SJSA1 (cell line): Measurements from ENCODE around the gene LIN37. TPM values are rescaled to one million over a fixed set of nuclear protein-coding genes. Genes with fewer than 3 reads are reported as not detected.
"Not testable (repeated sequence)": the region's sequence is repeated elsewhere in the genome, so short reads cannot be mapped to it uniquely, and the experiment has no call there.

Source experiments
- DNase-seq, 2 experiments: peaks; one replicate each; pipeline ENCODE4 v3.0.0-alpha.2; 2015 to 2020; ENCODE audit warnings: low spot score in 2 of 2, low read depth in 1 of 2
- H3K27ac ChIP-seq: fragments of 250-450 bp; sonication (Bioruptor Pico); 2 replicates; pipeline ENCODE4 v1.5.1; 2020; ENCODE audit warnings: mild to moderate bottlenecking, moderate library complexity
- H3K27me3 ChIP-seq: fragments of 250-450 bp; sonication (Bioruptor Pico); replicated peaks from 2 replicates; pipeline ENCODE4 v1.5.1; 2020; ENCODE audit warnings: mild to moderate bottlenecking, moderate library complexity
- H3K36me3 ChIP-seq: fragments of 250-450 bp; sonication (Bioruptor Pico); 2 replicates; pipeline ENCODE4 v1.5.1; 2020; ENCODE audit warnings: mild to moderate bottlenecking
- H3K4me1 ChIP-seq: fragments of 250-450 bp; sonication (Bioruptor Pico); replicated peaks from 2 replicates; pipeline ENCODE4 v1.6.1; 2021; ENCODE audit warnings: mild to moderate bottlenecking
- H3K4me3 ChIP-seq: fragments of 250-450 bp; sonication (Bioruptor Pico); 2 replicates; pipeline ENCODE4 v1.5.1; 2020; ENCODE audit warnings: mild to moderate bottlenecking
- H3K9me3 ChIP-seq: fragments of 250-450 bp; sonication (Bioruptor Pico); replicated peaks from 2 replicates; pipeline ENCODE4 v1.5.1; 2020; ENCODE audit warnings: mild to moderate bottlenecking
- total RNA-seq: library from RNA; depleted of rRNA; stranded (reverse); fragments of >200 nt; shearing (Covaris generic); gene quantifications from 2 replicates; pipeline ENCODE4 v1.2.3, GENCODE V29; 2014; rRNA removed

LIN37 gene
- total RNA-seq, 1 experiment from 2014 or later = 7.1 TPM

DNA sequence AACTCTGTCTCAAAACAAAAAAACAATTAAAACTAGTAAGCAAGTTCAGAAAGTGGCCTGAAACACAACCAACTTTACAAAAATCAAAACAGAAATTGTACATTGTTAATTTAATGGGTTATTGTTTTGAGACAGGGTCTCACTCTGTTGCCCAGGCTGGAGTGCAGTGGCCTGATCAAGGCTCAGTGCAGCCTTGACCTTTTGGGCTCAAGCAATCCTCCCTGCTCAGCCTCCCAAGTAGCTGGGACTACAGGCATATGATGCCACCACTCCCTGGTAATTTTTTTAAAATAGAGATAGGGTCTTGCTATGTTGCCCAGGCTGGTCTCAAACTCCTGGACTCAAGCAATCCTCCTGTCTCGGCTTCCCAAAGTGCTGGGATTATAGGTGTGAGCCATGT is 47.2 kb downstream of the LIN37 start:
- peaks cover 23% of the 10 kb centered on the region for H3K27me3 ChIP-seq
- H3K9me3 ChIP-seq, H3K36me3 ChIP-seq, H3K4me1 ChIP-seq, H3K4me3 ChIP-seq, H3K27ac ChIP-seq, DNase-seq: not testable (repeated sequence)

- no peak overlapping the region for H3K4me3 ChIP-seq
Observed at GRCh38 chr19:35796645-35797542, 48.5 kb downstream of the LIN37 start.

GRCh38 chr19:35797663-35798062 is 49.3 kb downstream of the LIN37 start:
- Histone ChIP-seq H3K9me3 (no peaks in the 10 kb centered on the region), H3K36me3 (no peaks in the 10 kb centered on the region)
- DNase-seq = peak in 1 of 2 experiments; percentile 41

More at GRCh38 chr19:35796645-35797542, 48.5 kb downstream of the LIN37 start:
- Histone ChIP-seq H3K9me3 (no peaks in the 10 kb centered on the region), H3K27me3 (peaks cover 23% of the 10 kb centered on the region), H3K27ac (no peak overlapping the region), H3K36me3 (no peaks in the 10 kb centered on the region), H3K4me1 (no peaks in the 10 kb centered on the region)
- peak in 1 of 2 experiments; percentile 40 for DNase-seq

DNA sequence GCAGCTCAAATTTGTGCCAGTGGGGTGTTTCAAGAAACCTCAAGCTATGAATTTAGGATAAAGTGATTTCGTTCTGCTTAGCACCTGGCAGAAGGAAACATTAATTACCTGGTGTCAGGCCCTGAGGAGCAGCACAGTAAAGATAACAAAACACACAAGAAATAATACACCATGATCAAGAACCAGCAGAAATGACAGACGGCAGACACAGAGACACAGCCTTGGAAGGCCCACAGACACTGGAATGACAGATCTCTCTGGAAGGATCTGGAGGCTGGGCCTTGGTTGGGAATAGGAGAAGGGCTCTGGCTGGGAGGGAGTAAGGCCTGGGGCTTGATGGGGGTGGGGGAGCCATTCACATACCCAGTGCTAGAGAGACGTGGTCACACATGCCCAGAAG is 53.5 kb downstream of the LIN37 start:
- peaks cover 6% of the 10 kb centered on the region for H3K27me3 ChIP-seq
- no peaks in the 10 kb centered on the region for H3K4me1 ChIP-seq
- no peak for DNase-seq
- H3K9me3 ChIP-seq = no peaks in the 10 kb centered on the region
- H3K36me3 ChIP-seq = no peaks in the 10 kb centered on the region
- H3K27ac ChIP-seq = no peak overlapping the region
- H3K4me3 ChIP-seq = no peak overlapping the region

More at GRCh38 chr19:35797663-35798062, 49.3 kb downstream of the LIN37 start:
- Histone ChIP-seq H3K4me3 (no peak overlapping the region), H3K27me3 (peaks cover 23% of the 10 kb centered on the region), H3K4me1 (no peaks in the 10 kb centered on the region), H3K27ac (no peak overlapping the region)

Other genes with a start within 250 kb of the LIN37 start
- gene DMKN, start 234.9 kb upstream of the LIN37 start, total RNA-seq = not detected in 2 replicates
- not detected in 2 replicates for gene SBSN, start 220.3 kb upstream of the LIN37 start, total RNA-seq
- gene GAPDHS, start 215.1 kb upstream of the LIN37 start, total RNA-seq = not detected in 2 replicates
- 79.8 and 83.5 TPM in 2 replicates for gene TMEM147, start 202.9 kb upstream of the LIN37 start, total RNA-seq
- not detected in 2 replicates for gene ATP4A, start 184.9 kb upstream of the LIN37 start, total RNA-seq
- gene PMIS2, start 162.4 kb upstream of the LIN37 start, total RNA-seq = not detected in 2 replicates
- gene HAUS5, start 135.8 kb upstream of the LIN37 start, total RNA-seq = 10.2 and 15.2 TPM in 2 replicates
- 106 and 151 TPM in 2 replicates for gene RBM42, start 119.5 kb upstream of the LIN37 start, total RNA-seq
- gene ETV2, start 106.8 kb upstream of the LIN37 start, total RNA-seq = 0.82 and 9.0 TPM in 2 replicates
- 364 and 463 TPM in 2 replicates for gene COX6B1, start 100.3 kb upstream of the LIN37 start, total RNA-seq
- gene UPK1A, start 82.1 kb upstream of the LIN37 start, total RNA-seq = not detected in 2 replicates
- not detected in 2 replicates for gene ZBTB32, start 44.0 kb upstream of the LIN37 start, total RNA-seq
- 4.9 and 7.4 TPM in 2 replicates for gene KMT2B, start 30.6 kb upstream of the LIN37 start, total RNA-seq
- gene IGFLR1, start 6.1 kb upstream of the LIN37 start, total RNA-seq = 3.7 and 8.5 TPM in 2 replicates
- gene U2AF1L4, start 3.2 kb upstream of the LIN37 start, total RNA-seq = 4.8 and 17.6 TPM in 2 replicates
- 16.6 and 28.7 TPM in 2 replicates for gene PSENEN, start 2.9 kb upstream of the LIN37 start, total RNA-seq
- gene HSPB6, start 8.5 kb downstream of the LIN37 start, total RNA-seq = not detected in 2 replicates
- gene PROSER3, start 9.6 kb downstream of the LIN37 start, total RNA-seq = 7.3 and 8.8 TPM in 2 replicates
- 3.7 and 4.6 TPM in 2 replicates for gene ARHGAP33, start 27.0 kb downstream of the LIN37 start, total RNA-seq
- gene PRODH2, start 64.3 kb downstream of the LIN37 start, total RNA-seq = not detected in 2 replicates
- not detected in 2 replicates for gene NPHS1, start 103.9 kb downstream of the LIN37 start, total RNA-seq
- not detected in 2 replicates for gene KIRREL2, start 108.3 kb downstream of the LIN37 start, total RNA-seq
- 11.1 and 11.6 TPM in 2 replicates for gene APLP1, start 120.0 kb downstream of the LIN37 start, total RNA-seq
- 0.66 and 3.3 TPM in 2 replicates for gene NFKBID, start 152.0 kb downstream of the LIN37 start, total RNA-seq
- gene HCST, start 154.0 kb downstream of the LIN37 start, total RNA-seq = 9.1 TPM in 1 of 2 replicates, not detected in the other
- gene TYROBP, start 159.7 kb downstream of the LIN37 start, total RNA-seq = not detected in 2 replicates
- gene LRFN3, start 187.8 kb downstream of the LIN37 start, total RNA-seq = 3.8 and 5.7 TPM in 2 replicates
- gene SDHAF1, start 246.6 kb downstream of the LIN37 start, total RNA-seq = 34.4 and 53.4 TPM in 2 replicates